NT2/D1 (cell line): ENCODE data around the gene DMWD.

Source experiments
- DNase-seq: peaks from one replicate; pipeline ENCODE4 v3.0.0-alpha.2; 2011; ENCODE audit warnings: low read depth, low spot score
- H3K27me3 ChIP-seq: 2 replicates; pipeline ENCODE4 v1.6.0; 2011; ENCODE audit warnings: mild to moderate bottlenecking; ENCODE audit not compliant: insufficient read length, insufficient read depth
- H3K36me3 ChIP-seq: 2 replicates; pipeline ENCODE4 v1.6.1; 2011; ENCODE audit warnings: mild to moderate bottlenecking, low read length, mixed read lengths; ENCODE audit not compliant: insufficient read depth, insufficient read length
- H3K4me1 ChIP-seq: 2 replicates; pipeline ENCODE4 v1.5.1; 2011; ENCODE audit not compliant: insufficient read depth, insufficient read length
- H3K4me3 ChIP-seq: 2 replicates; pipeline ENCODE4 v1.5.1; 2011; ENCODE audit warnings: low read depth; ENCODE audit not compliant: insufficient read length
- H3K9ac ChIP-seq: 2 replicates; pipeline ENCODE4 v1.6.0; 2011; ENCODE audit warnings: low read depth; ENCODE audit not compliant: insufficient read length
- H3K9me3 ChIP-seq: 2 replicates; pipeline ENCODE4 v1.5.1; 2011; ENCODE audit warnings: mild to moderate bottlenecking, low read length; ENCODE audit not compliant: insufficient read depth
- SUZ12 ChIP-seq: IDR thresholded peaks from 2 replicates; pipeline ENCODE4 v1.6.1; 2011; ENCODE audit not compliant: insufficient read length, insufficient read depth; ENCODE audit errors: extremely low read depth
- YY1 ChIP-seq: IDR thresholded peaks from 2 replicates; pipeline ENCODE4 v1.6.1; 2011; ENCODE audit not compliant: insufficient read length, insufficient read depth
- ZNF274 ChIP-seq: IDR thresholded peaks from 2 replicates; pipeline ENCODE4 v1.6.1; 2011; ENCODE audit warnings: mild to moderate bottlenecking, low read depth, low read length

DMWD gene

DNA sequence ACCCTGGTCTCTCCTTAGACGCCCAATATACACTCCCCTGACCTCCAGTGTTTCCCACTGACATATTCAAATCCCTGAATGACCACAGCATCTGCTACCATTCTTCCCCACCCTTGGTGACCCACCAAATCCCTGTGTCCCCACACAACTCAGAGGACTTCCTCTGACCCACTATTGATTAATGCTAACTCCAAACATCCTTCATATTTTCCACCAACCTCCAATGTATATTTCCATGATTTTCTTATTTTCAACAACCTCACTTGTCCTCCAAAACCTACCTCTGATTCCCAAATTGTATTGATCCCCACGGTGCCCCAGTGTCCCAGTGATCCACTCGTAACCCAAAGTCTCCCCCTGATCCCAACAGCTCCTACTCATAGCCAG is 526 bp upstream of the DMWD start:
- Histone ChIP-seq H3K36me3 (peaks cover 23% of the 10 kb centered on the region), H3K4me3 (no peak overlapping the region), H3K27me3 (no peaks in the 10 kb centered on the region), H3K4me1 (peaks cover 5% of the 10 kb centered on the region), H3K9ac (no peak overlapping the region), H3K9me3 (no peaks in the 10 kb centered on the region)
- no peak for DNase-seq
- TF ChIP-seq ZNF274 (no peak), SUZ12 (no peak), YY1 (no peak)

DNA sequence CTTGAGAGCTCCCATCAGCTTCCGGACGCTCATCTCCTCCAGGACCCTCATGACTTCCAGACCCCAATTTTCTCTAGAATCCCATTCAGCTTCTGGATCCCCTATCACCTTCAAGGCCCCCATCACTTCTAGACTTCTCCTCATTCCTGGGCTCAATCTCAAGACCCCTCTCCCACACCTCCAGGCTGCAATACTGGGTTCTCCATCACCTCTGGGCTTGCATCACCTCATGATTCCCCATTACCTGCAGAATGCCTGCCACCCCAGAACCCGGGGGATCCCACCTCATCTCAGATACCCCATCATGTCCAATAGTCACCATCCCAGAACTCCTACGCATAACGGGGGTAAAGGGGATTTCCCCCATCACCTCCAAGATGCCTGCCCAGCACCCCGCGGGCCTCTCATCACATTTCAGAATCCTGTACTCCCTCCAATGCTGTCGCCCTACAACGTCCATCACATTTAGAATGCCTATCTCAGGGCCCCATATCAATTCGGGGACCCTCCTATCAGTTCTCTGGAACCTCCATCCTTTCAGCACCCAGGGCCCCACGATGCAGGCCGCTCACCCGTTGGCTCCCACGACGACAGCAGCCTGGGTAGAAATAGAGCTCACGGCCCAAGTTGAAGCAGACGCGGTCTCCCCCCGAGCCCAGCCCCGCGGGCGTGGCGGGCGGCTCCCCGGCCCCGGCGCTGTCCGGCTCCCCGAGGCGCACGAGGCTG is 738 bp downstream of the DMWD start:
- no peak for TF ChIP-seq YY1
- no peak for TF ChIP-seq SUZ12
- no peak for TF ChIP-seq ZNF274
- peak overlapping the region; percentile 92 for H3K9ac ChIP-seq
- no peaks in the 10 kb centered on the region for H3K9me3 ChIP-seq
- no peaks in the 10 kb centered on the region for H3K27me3 ChIP-seq
- no peak for DNase-seq
- H3K4me1 ChIP-seq = peaks cover 5% of the 10 kb centered on the region
- peaks cover 34% of the 10 kb centered on the region for H3K36me3 ChIP-seq
- H3K4me3 ChIP-seq = peak overlapping the region; percentile 82

GRCh38 chr19:45790942-45791341 is 1.7 kb downstream of the DMWD start:
- no peak overlapping the region for H3K4me3 ChIP-seq
- H3K9me3 ChIP-seq = no peaks in the 10 kb centered on the region
- no peak overlapping the region for H3K9ac ChIP-seq
- no peaks in the 10 kb centered on the region for H3K27me3 ChIP-seq
- no peak for DNase-seq
- peaks cover 5% of the 10 kb centered on the region for H3K4me1 ChIP-seq
- TF ChIP-seq SUZ12 = no peak
- peaks cover 43% of the 10 kb centered on the region for H3K36me3 ChIP-seq

DNA sequence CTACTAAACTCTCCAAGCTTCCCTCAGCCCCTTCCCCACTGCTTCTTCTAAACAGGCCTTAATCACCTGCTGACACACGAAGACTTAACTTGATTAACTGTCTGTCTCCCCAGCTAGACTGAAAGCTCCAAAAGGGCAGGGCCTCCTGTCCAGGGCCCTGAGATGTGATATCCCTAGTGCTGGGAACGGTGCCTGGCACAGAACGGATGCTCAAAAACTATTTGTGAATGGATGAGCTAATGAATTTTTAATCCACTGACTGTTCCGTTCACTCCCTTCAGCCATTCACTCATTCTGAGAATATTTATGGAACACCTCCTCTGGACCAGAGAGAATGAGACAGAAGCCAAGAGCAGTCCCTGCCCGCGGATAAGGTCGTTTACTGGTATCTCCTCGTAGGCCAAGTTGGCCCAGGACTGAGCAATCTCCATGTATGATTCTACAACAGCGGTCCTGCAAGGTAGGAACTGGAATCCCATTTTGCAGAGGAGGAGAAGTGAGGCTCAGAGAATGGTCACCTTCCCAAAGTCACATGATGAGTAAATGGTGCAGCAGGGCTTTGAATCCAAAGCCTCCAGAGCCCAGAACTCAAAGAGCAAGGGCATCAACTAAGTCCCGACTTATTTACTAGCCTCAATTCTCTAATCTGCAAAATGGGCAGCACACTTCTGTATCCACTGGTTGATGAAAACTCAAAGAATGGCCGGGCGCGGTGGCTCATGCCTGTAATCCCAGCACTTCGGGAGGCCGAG is 3.4 kb downstream of the DMWD start:
- Histone ChIP-seq H3K9ac (no peak overlapping the region), H3K9me3 (no peaks in the 10 kb centered on the region), H3K36me3 (peaks cover 59% of the 10 kb centered on the region), H3K4me3 (no peak overlapping the region), H3K27me3 (no peaks in the 10 kb centered on the region), H3K4me1 (peaks cover 8% of the 10 kb centered on the region)
- no peak for DNase-seq
- no peak for TF ChIP-seq SUZ12
- no peak for TF ChIP-seq ZNF274
- no peak for TF ChIP-seq YY1

GRCh38 chr19:45786533-45786894 is 6.1 kb downstream of the DMWD start:
- DNase-seq = no peak
- H3K36me3 ChIP-seq = peaks cover 59% of the 10 kb centered on the region
- no peak overlapping the region for H3K4me3 ChIP-seq
- H3K9me3 ChIP-seq = no peaks in the 10 kb centered on the region
- no peak for TF ChIP-seq YY1
- TF ChIP-seq SUZ12 = no peak
- TF ChIP-seq ZNF274 = no peak
- H3K27me3 ChIP-seq = no peaks in the 10 kb centered on the region
- no peak overlapping the region for H3K9ac ChIP-seq
- H3K4me1 ChIP-seq = peaks cover 9% of the 10 kb centered on the region

DNA sequence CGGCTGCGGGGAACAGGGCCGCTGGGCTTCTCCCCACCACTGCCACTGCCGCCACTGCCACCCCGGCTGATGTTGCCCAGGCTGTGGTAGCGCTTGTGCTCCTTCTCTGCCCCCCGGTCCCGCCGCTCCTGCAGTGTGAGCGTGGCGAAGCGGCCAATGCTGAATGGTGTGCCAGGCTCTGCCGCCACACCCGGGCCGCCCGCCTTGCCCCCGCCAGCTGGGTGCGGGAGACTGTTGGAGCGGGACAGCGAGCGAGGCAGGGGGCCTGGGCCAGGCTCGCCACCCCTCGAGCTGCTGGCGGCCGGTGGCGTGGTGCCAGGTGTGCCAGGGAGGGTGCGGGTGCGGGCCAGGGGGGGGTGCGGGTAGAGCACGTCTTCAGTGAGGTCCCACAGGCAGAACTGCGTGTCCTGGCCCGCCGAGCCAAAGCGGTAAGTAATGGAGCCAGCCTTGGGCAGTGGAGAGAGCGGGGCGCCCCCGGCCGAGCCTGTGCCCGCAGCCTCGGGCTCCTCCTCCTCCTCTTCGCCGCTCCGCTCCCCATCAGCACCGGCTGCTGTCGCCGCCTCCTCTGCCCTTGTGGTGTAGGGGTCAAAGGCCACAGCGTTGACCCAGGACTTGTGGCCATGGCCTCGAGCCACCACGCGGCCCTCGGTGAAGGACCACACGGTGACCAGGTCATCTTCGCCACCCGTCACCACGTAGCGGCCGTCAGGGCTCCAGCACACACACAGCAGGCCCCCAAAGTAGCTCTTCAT is 6.7 kb downstream of the DMWD start:
- DNase-seq = no peak
- H3K9me3 ChIP-seq = no peaks in the 10 kb centered on the region
- H3K36me3 ChIP-seq = peaks cover 55% of the 10 kb centered on the region
- H3K9ac ChIP-seq = no peak overlapping the region
- H3K4me1 ChIP-seq = peaks cover 15% of the 10 kb centered on the region
- no peak overlapping the region for H3K4me3 ChIP-seq
- TF ChIP-seq YY1 (no peak), SUZ12 (no peak), ZNF274 (no peak)
- no peaks in the 10 kb centered on the region for H3K27me3 ChIP-seq

GRCh38 chr19:45785097-45785496 is 7.5 kb downstream of the DMWD start:
- no peak for DNase-seq
- Histone ChIP-seq H3K4me3 (no peak overlapping the region), H3K4me1 (peaks cover 20% of the 10 kb centered on the region), H3K36me3 (peaks cover 50% of the 10 kb centered on the region), H3K27me3 (no peaks in the 10 kb centered on the region), H3K9ac (no peak overlapping the region), H3K9me3 (no peaks in the 10 kb centered on the region)
- TF ChIP-seq YY1 = no peak
